Subcutaneous abdominal adipose tissue (tissue), 5 donors: ENCODE results near the gene MAPK8IP1.

Source experiments
- H3K27ac ChIP-seq: one replicate; pipeline ENCODE4 v1.7.0; 2013; ENCODE audit warnings: low read depth, mild to moderate bottlenecking, inconsistent platforms, low read length, moderate library complexity
- H3K27me3 ChIP-seq, 5 donors: one replicate each; pipeline ENCODE4 v1.7.0; 2013; ENCODE audit warnings: low read length in 5 of 5, inconsistent platforms in 1 of 5; ENCODE audit not compliant: control insufficient read depth in 5 of 5, insufficient read depth in 4 of 5
- H3K36me3 ChIP-seq, 5 donors: one replicate each; pipeline ENCODE4 v1.7.0; 2013; ENCODE audit warnings: low read length in 5 of 5; ENCODE audit not compliant: control insufficient read depth in 5 of 5, insufficient read depth in 5 of 5
- H3K4me1 ChIP-seq, 5 donors: one replicate each; pipeline ENCODE4 v1.7.0; 2013; ENCODE audit warnings: low read length in 5 of 5, mild to moderate bottlenecking in 3 of 5, moderate library complexity in 1 of 5; ENCODE audit not compliant: control insufficient read depth in 5 of 5, insufficient read depth in 5 of 5
- H3K4me3 ChIP-seq, 5 donors: one replicate each; pipeline ENCODE4 v1.7.0; 2013; ENCODE audit warnings: low read length in 5 of 5, low read depth in 1 of 5
- H3K9ac ChIP-seq, 5 donors: one replicate each; pipeline ENCODE4 v1.7.0; 2013; ENCODE audit warnings: low read length in 5 of 5, mild to moderate bottlenecking in 4 of 5, moderate library complexity in 3 of 5
- H3K9me3 ChIP-seq, 5 donors: one replicate each; pipeline ENCODE4 v1.7.0; 2013; ENCODE audit warnings: low read length in 5 of 5; ENCODE audit not compliant: control insufficient read depth in 5 of 5
- donor health status: healthy.
- donor health status: healthy.
- donor health status: healthy.
- donor health status: healthy.
- donor health status: healthy.

The MAPK8IP1 gene

DNA sequence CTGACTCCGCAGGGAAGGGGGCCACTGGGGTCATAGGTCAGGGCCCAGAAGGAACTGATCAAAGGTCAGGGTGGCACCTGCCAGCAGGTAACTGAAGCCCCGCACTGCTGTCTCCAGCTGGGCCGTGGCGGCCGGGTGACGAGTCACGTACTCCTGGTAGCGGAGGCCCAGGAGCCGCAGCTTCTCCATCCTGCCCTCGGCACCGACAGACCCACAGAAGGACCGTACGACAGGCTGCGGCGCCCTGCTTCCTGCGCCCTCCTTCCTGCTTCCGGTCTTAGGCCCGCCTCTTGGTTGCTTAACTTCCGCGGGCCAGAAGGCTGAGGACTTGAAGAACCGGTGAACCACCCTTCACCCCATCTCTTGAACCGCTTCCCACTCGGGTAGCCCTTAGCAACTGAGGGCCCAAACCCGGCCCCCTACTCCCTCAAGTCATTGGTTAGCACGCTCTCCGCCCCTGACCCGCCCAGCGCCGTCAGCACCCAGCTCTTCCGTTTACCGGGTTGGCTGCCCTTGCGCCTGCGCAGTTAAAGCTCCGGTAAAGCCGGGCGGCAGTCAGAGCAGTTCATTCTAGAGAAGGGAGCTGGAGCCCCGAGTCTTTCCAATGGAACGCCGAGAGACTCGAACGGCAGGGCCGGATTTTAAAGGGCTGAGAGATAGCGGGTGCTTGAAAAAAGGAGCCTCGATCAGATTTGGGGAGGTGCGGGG, 32.3 kb downstream of the MAPK8IP1 start, which contains the start of gene PEX16:
Gene PEX16 (minus strand): TSS at position 255 of the 708 bp plus-strand sequence. CDS start 66 bp downstream, at position 189.
- Histone ChIP-seq H3K9ac (peak within 1 kb of the TSS; percentile 68 to 98 (median 90)), H3K4me3 (peak within 1 kb of the TSS; percentile 92 to 99 (median 97)), H3K27me3 (peaks cover 2 to 13% (median 4%) of the 10 kb centered on the region in 5 donors), H3K4me1 (peaks cover 1 to 59% (median 31%) of the 10 kb centered on the region in 5 donors), H3K27ac (peak within 1 kb of the TSS; percentile 84), H3K36me3 (peaks cover 0 to 34% (median 33%) of the 10 kb centered on the region in 5 donors), H3K9me3 (no peaks in the 10 kb centered on the region)

DNA sequence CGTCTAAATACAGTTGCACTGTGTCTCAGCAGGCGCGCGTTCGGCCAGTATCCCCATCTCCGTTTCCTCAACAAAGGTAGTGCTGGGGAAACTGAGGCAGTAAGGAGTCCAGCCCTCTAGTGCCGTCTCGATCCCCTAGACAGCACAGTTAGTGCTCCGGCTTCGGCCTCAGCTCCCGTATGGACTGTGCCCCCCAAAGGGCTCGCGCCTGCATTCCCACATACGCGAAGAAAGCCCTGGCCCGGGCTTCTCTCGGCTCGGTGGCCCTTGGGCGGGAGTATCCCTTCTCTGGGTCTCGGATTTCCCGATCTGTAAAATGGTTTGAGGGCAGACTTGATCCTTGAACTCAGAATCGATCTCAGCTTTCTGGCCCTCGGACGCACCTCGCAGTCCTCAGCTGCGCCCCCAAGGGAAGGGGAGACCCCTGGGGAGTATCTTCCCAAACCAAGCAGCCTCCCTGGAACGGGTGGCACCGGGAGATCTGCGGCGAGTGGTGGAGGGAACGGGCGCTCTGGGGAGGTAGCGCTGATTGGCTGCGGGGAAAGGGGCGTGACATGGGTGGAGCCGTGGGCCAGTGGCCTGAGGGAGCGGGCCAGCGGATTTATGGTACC, 33.0 kb downstream of the MAPK8IP1 start:
- no peaks in the 10 kb centered on the region for H3K9me3 ChIP-seq
- H3K27me3 ChIP-seq, result peaks cover 8 to 19% (median 10%) of the 10 kb centered on the region in 5 donors
- H3K27ac ChIP-seq, result peak overlapping the region; percentile 84
- peaks cover 0 to 27% (median 26%) of the 10 kb centered on the region in 5 donors for H3K36me3 ChIP-seq
- peak overlapping the region; percentile 92 to 99 (median 97) for H3K4me3 ChIP-seq
- H3K4me1 ChIP-seq, result peaks cover 1 to 59% (median 36%) of the 10 kb centered on the region in 5 donors
- H3K9ac ChIP-seq, result peak overlapping the region; percentile 68 to 98 (median 90)

DNA sequence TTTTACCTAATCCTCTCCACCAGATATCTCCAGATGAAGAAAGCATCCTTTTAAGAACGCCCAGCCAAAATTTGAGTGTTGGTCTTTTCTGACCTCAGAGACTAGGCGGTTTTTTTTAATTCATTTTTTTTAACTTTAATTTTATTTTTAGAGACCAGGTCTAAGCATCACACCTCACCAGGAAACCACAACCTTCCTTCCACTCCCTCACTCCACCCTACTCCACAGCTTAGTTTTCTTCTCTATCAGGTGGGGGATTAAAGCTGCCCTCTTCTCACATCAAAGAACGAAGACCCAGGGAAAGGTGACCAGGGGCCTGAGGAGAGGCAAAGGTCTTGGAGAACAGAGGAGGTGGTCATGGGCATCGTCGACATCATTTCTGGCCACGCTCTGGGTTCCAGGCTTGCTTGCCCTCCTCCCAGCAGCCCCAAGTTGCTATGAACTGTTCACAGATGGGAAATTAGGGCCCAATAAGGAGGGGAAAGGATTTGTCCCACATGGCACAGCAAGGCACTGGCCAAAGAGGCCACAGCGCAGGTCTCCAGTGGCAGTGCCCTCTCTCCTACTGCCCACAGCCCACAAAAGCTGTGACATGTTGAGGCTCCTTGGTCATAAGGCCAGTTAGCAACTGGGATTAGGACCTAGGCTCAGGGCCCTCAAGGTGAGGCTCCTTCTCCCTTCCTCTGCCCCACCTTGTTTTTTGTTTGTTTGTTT, 33.7 kb downstream of the MAPK8IP1 start:
- Histone ChIP-seq H3K4me1 (peaks cover 1 to 56% (median 36%) of the 10 kb centered on the region in 5 donors), H3K27ac (no peak overlapping the region), H3K27me3 (peaks cover 10 to 20% (median 12%) of the 10 kb centered on the region in 5 donors), H3K4me3 (peak overlapping the region in 3 of 5 donors; percentile 96 to 99 (median 97)), H3K9me3 (no peaks in the 10 kb centered on the region), H3K36me3 (peaks cover 0 to 21% (median 19%) of the 10 kb centered on the region in 5 donors), H3K9ac (peak overlapping the region in 2 of 5 donors; percentile 90)

DNA sequence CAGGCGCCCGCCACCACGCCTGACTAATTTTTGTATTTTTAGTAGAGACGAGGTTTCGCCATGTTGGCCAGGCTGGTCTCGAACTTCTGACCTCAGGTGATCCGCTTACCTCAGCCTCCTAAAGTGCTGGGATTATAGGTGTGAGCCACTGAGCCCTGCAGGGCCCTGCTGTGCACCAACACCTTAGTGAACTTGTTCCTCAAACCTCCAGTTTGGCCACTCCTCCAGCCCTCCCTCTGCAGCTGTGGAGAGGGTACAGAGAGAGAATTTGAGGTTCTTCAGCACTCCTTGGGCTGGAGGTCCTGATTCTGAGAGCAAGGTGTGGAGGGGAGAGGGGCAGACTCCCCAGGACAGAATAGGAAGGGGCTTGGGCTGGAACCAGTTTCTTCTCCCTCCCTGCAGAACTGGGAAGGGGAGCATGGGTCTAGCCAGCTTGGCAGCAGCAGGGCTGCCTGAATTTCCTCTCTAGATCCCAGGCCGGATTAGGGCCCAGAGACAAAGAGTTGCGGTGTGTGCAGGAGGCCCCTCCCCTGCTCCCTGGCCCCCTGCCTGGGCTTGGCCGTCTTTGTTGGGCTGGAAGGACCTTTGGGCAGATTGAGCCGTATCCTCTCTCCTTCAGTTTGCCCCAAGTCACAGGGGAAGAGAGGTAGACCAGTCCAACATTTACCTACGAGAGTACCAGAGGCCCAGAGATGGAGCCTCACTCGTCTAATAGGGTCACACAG, 34.5 kb downstream of the MAPK8IP1 start:
- Histone ChIP-seq H3K27ac (no peak overlapping the region), H3K4me1 (peaks cover 1 to 56% (median 36%) of the 10 kb centered on the region in 5 donors), H3K9ac (no peak overlapping the region), H3K9me3 (no peaks in the 10 kb centered on the region), H3K4me3 (no peak overlapping the region), H3K27me3 (peaks cover 10 to 20% (median 13%) of the 10 kb centered on the region in 5 donors), H3K36me3 (peaks cover 0 to 12% (median 11%) of the 10 kb centered on the region in 5 donors)

DNA sequence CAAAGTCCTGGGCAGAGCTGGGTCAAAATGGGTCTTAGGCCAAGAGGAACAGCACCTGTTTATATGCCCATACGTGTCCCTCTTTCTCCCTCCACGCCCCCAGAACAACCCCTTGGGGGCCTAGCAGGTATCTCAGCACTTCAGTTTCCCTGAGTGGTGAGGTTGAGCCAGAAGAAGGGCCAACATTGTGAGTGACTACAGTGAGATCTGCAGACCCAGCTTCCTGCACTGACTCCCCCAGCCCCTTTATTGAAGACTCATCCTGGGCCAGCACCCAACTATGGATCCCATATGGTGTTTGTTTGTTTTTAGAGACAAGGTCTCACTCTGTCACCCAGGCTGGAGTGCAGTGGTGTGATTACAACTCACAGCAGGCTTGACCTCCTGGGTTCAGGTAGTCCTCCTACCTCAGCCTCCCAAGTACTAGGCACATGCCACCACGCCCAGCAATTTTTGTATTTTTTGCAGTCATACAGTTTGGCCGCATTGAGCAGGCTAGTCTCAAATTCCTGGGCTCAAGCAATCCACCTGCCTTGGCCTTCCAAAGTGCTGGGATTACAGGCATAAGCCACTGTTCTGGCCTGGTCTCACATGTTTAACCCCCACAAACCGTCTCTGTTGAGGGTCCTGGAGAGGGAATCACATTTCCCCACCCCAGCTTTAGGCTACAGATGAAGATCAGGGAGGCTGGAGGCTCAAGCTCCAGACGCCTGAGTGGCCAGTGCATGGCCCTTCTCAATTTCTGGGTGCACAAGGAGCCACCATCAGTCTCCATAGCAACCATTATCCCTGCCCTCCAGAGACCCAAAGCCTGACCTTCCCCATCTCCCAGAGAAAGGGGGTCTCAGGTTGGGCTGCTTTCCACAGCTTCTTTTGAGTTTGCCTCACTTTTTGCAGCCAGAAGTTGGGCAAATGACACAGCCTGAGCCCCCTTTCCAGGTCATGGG, 35.4 kb downstream of the MAPK8IP1 start:
- Histone ChIP-seq H3K4me1 (peaks cover 1 to 56% (median 36%) of the 10 kb centered on the region in 5 donors), H3K9ac (no peak overlapping the region)

DNA sequence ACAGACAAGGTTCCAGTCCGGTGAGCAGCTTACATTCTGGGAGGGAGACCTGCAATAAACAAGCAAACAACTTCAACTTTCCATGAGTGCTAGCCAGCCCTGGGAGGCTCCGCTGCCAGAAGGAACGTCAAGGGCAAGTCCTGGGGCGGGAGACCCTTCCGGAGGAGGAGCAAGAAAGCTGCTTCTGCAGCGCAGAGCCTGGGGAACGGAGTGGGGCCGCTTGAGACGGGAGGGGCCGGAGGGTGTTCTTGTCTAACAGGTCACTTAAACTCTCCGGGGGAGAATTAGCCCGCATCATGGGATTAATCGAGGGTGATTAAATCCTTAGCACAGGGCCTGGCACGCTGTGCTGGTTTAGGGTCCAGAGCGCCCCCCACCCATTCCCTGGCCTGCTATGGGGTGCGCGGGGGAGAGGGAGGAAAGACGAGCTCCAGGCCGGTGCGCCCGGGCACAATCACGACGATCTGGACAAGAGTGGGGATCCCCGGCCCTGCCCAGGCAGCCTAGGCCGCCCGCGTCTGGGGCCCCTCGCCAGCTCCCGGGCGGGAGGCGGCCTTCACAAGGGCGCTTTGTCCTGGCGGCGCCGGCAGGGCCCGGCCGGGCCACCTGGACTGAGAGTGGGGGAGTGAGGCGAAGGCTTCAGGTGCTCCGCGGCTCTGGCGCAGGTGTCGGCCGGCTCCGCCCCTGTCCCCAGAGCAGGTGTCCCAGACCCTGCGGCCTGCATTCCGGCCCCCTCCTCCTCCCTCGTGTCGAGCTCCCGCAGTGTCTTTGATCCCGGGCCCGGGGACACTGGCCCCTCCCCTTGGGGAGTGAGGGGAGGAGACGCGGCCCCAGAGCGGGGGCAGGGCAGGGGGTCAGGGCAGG, 36.3 kb downstream of the MAPK8IP1 start:
- H3K4me1 ChIP-seq, result peaks cover 0 to 48% (median 28%) of the 10 kb centered on the region in 5 donors
- H3K27me3 ChIP-seq, result peaks cover 18 to 28% (median 24%) of the 10 kb centered on the region in 5 donors
- H3K27ac ChIP-seq, result no peak overlapping the region
- H3K36me3 ChIP-seq, result no peaks in the 10 kb centered on the region
- H3K9ac ChIP-seq, result no peak overlapping the region
- no peaks in the 10 kb centered on the region for H3K9me3 ChIP-seq
- peak overlapping the region in 2 of 5 donors; percentile 29 to 52 for H3K4me3 ChIP-seq

More for the DNA sequence above, 35.4 kb downstream of the MAPK8IP1 start:
- Histone ChIP-seq H3K4me3 (no peak overlapping the region), H3K27me3 (peaks cover 10 to 21% (median 15%) of the 10 kb centered on the region in 5 donors), H3K27ac (no peak overlapping the region), H3K9me3 (no peaks in the 10 kb centered on the region), H3K36me3 (peaks cover 0 to 4% (median 3%) of the 10 kb centered on the region in 5 donors)

DNA sequence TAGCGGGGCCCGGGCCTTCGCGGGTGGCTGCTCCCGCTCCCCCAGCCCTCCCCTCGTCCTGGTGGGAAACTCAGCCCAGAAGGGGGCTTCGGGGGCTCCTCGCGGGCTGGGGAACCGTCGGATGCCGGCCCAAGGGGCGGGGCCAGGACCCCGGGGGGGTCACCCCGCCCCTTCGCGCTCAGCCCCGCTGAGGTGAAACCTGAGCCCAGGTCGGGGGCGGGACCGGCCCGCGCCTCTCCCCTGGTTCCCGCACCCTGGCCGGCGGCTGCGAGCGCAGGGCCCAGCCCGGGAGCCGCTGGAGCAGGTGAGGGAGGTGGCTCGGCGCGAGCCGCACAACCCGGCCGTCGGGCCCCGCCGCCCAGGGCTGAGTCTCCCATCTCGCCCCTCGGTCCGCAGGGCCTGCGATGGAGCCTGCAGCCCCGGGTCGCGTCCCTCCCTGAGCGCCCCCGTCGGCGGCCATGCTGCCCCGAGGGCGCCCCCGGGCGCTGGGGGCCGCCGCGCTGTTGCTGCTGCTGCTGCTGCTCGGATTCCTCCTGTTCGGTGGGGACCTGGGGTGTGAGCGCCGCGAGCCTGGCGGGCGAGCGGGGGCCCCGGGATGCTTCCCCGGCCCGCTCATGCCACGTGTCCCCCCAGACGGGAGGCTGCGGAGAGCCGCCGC, 37.1 kb downstream of the MAPK8IP1 start, which contains the start of gene LARGE2:
Gene LARGE2 (plus strand): TSS at position 232 of the 658 bp plus-strand sequence. CDS start 227 bp downstream, at position 459.
- peaks cover 0 to 41% (median 20%) of the 10 kb centered on the region in 5 donors for H3K4me1 ChIP-seq
- H3K9me3 ChIP-seq, result no peaks in the 10 kb centered on the region
- no peak within 1 kb of the TSS for H3K9ac ChIP-seq
- H3K4me3 ChIP-seq, result peak within 1 kb of the TSS in 4 of 5 donors; percentile 17 to 52 (median 24)
- H3K27me3 ChIP-seq, result peaks cover 18 to 29% (median 24%) of the 10 kb centered on the region in 5 donors
- no peak within 1 kb of the TSS for H3K27ac ChIP-seq
- H3K36me3 ChIP-seq, result no peaks in the 10 kb centered on the region
